ENCODE data around the gene MPRIP. TPM values are rescaled to one million over a fixed set of nuclear protein-coding genes. Genes with fewer than 3 reads are reported as not detected.
A peak's percentile ranks its signal among the peaks of the same experiment; 100 is the strongest.

MPRIP gene
- total RNA-seq, 1 experiment from 2014 or later, result 132 TPM

GRCh38 chr17:17075125-17075781 lies 33.0 kb downstream of the MPRIP start:
- Histone ChIP-seq H2AK5ac (ENCODE audit: insufficient read length, low read length) (no peak overlapping the region), H3K79me2 (ENCODE audit: insufficient read depth, low read length) (no peaks in the 10 kb centered on the region; the same call in 1 of the 2 replicates), H3T11ph (ENCODE audit: low read length) (no peak overlapping the region), H4K8ac (replicated peaks; ENCODE audit: insufficient read length, low read depth, low read length) (no peak overlapping the region), H2AFZ (ENCODE audit: low read length) (no peak overlapping the region), H3K14ac (ENCODE audit: insufficient read depth, low read length) (no peak overlapping the region), H2BK5ac (ENCODE audit: insufficient read length, low read length) (no peak overlapping the region), H3K27me3 (ENCODE audit: insufficient read depth, low read length) (no peaks in the 10 kb centered on the region), H3K27ac (ENCODE audit: insufficient read length, low read depth, low read length) (no peak overlapping the region), H2BK120ac (ENCODE audit: low read depth, low read length, poor library complexity, severe bottlenecking) (no peak overlapping the region), H3K23me2 (ENCODE audit: insufficient read length, low read depth, low read length, poor library complexity, severe bottlenecking) (no peaks in the 10 kb centered on the region), H4K91ac (ENCODE audit: insufficient read length, low read depth, low read length) (no peak overlapping the region), H2BK20ac (ENCODE audit: low read depth, low read length, poor library complexity, severe bottlenecking) (no peak overlapping the region), H3K56ac (ENCODE audit: insufficient read length, low read depth, low read length) (no peak overlapping the region), H3K9me3 (ENCODE audit: control insufficient read depth, low read depth, low read length) (no peaks in the 10 kb centered on the region), H3K4ac (ENCODE audit: low read depth, low read length) (no peak overlapping the region), H2BK12ac (ENCODE audit: insufficient read length, low read depth, low read length) (no peak overlapping the region), H3K18ac (ENCODE audit: insufficient read length, low read depth, low read length) (no peak overlapping the region), H3K9ac (ENCODE audit: extremely low read depth, insufficient read length, low read length) (no peak overlapping the region), H3K4me2 (ENCODE audit: insufficient read depth, insufficient read length, low read length) (no peak overlapping the region), H3K23ac (ENCODE audit: insufficient read length, low read depth, low read length) (no peak overlapping the region), H3K4me1 (ENCODE audit: insufficient read depth, low read length) (no peaks in the 10 kb centered on the region), H4K20me1 (ENCODE audit: control insufficient read depth, insufficient read depth, insufficient read length) (no peaks in the 10 kb centered on the region), H2BK15ac (ENCODE audit: low read depth, low read length) (no peak overlapping the region), H4K5ac (ENCODE audit: insufficient read length, low read depth, low read length) (no peak overlapping the region), H3K79me1 (ENCODE audit: insufficient read depth, low read depth, low read length, poor library complexity, severe bottlenecking) (peaks cover 3% of the 10 kb centered on the region)
- no peaks in the 10 kb centered on the region for H3K9me3 Mint-ChIP-seq
- no peak overlapping the region for H3K4me3 Mint-ChIP-seq
- DNase-seq, result no peak
- peaks cover 9 to 29% (median 27%) of the 10 kb centered on the region in 3 experiments for H3K36me3 Mint-ChIP-seq (ENCODE audit: insufficient read depth in 1 of 3, low read depth in 3 of 3)
- no peaks in the 10 kb centered on the region for H3K27me3 Mint-ChIP-seq (ENCODE audit: low read depth)
- H3K27ac Mint-ChIP-seq, result peak overlapping the region in 2 of 3 experiments; percentile 15 to 76; a peak in 2 of 7 replicates
- TF ChIP-seq, protein P1, sequence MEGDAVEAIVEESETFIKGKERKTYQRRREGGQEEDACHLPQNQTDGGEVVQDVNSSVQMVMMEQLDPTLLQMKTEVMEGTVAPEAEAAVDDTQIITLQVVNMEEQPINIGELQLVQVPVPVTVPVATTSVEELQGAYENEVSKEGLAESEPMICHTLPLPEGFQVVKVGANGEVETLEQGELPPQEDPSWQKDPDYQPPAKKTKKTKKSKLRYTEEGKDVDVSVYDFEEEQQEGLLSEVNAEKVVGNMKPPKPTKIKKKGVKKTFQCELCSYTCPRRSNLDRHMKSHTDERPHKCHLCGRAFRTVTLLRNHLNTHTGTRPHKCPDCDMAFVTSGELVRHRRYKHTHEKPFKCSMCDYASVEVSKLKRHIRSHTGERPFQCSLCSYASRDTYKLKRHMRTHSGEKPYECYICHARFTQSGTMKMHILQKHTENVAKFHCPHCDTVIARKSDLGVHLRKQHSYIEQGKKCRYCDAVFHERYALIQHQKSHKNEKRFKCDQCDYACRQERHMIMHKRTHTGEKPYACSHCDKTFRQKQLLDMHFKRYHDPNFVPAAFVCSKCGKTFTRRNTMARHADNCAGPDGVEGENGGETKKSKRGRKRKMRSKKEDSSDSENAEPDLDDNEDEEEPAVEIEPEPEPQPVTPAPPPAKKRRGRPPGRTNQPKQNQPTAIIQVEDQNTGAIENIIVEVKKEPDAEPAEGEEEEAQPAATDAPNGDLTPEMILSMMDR (conservative IDR thresholded peaks at IDR 0.05), result no peak
- no CpG with 5 or more reads among the region's 11 CpGs for WGBS (ENCODE audit: extremely low coverage, insufficient read length, low lambda C conversion rate)
- peaks cover 4 to 5% of the 10 kb centered on the region in 2 experiments for H3K4me1 Mint-ChIP-seq

Measured in H9 (cell line).